HG03280 (cell line): ENCODE data around the gene SLC15A2.

Source experiments
- ATAC-seq: cut with Tn5 transposase; IDR thresholded peaks from one replicate; pipeline ENCODE4 v1.9.1; 2021; ENCODE audit warnings: mild to moderate bottlenecking, moderate library complexity; ENCODE audit not compliant: unreplicated experiment

SLC15A2 gene

DNA sequence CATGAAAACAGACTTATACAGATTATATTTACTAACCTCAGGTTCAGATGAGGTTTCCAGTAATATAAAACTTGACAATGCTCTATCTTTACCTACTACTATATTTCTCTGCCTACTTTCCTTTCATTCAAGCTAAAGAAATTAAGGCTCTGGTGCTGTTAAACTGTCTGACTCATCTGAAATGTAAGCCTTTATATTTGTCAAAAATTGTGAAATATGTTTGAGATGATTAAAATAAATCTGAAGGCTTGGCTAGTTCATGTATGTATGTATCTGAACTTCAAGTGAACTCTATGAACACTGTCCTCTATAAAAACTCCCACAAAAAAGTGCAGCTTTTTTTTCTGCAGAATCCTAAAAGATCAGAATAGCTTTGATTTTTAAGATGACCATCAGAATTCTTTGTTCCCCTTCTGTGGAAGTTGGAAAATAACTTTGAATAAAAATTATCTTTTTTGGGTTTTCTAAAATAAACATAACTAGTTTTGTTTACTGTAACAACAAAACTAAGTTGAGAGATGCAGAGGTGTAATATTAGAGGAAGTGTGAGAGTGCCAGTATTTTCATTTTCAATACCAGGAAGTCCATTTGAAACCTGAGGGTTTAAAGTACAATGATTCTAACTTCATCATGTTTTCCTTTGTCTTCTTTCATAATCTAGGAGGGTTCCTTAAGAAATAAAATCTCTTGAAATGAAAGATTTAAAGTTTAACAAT is 85.7 kb downstream of the SLC15A2 start:
- no peak for ATAC-seq

DNA sequence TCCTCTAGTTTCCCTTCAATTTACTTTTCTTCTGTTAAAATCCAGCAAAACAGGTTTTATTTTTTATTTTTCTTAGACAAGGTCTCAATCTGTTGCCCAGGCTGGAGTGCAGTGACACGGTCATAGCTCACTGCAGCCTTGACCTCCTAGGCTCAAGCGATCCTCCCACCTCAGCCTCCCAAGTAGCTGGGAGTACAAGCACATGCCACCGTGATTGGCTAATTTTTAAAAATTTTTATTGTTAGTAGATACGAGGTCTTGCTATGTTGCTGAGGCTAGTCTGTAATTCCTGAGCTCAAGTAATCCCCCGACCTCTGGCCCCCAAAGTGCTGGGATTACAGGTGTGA is 86.2 kb downstream of the SLC15A2 start:
- ATAC-seq: no peak

DNA sequence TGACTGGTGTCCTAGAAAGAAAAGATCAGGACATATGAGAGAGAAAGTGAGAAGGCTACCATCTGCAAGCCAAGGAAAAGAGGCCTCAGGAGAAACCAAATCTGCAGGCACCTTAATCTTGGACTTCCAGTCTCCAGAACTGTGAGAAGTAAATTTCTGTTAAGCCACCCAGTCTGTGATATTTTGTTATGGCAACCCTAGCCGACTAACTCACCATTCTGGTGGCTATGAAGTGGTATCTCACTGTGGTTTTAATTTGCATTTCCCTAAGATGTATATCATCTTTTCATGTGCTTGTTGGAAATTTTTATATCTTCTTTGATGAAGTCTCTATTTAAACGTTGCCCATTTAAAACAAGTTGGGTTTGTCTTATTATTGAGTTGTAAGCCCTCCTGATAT is 87.3 kb downstream of the SLC15A2 start:
- no peak for ATAC-seq

DNA sequence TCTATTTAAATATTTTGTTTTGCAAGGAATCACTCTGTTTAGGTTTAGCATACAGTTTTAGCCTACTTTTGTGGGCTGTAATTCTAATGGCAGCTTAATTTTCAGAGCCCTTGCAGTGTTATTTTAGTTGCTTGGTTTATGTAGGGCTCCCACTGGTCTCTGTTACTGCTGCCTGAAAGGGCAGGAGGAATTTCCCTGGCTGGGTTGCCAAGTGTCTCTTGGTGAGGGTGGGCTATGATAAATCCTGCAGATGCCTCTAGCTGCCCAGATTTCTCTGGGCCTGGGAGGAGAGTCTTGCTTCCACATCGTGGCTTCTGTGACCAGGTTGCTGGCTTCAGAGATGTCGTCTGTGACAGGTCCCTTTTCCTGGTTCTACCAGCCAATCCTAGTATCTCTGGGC is 91.6 kb downstream of the SLC15A2 start:
- no peak for ATAC-seq

DNA sequence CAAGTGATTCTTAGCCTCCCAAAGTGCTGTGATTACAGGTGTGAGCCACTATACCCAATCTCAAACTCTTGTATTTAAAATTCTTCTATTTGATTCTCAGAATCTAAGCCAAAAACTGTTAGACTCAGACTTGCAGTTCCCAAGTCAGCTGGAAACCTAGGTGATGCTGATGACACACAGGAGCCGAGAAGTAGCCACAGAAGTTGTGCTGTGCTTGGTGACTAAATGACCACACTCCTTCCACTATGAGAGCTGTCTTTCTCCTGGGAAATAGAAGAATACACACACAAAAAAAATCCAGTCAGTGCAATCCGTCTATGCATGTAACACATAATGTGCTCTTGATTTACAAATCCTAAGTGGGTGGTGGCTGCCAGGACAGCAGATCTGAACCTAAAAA is 93.9 kb downstream of the SLC15A2 start:
- no peak for ATAC-seq

DNA sequence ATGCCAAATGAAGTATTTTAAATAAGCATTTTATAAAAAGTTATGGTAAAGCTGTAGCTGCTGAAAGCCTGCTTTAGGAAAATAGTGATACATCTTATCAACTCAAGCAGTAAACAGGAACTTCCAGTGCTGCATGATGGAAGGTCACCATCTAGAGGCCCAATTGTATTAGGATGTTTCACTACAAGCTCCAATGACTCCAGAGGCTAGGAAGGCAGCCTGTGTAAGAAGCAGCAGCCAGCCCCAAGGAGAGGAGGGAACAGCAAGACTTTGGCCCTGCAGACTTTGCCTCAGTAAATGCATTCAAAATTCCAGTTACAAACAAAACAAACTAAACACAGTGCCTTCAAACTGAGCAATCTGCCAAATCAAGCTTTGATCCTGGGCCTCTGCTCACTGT is 95.7 kb downstream of the SLC15A2 start:
- ATAC-seq: no peak

DNA sequence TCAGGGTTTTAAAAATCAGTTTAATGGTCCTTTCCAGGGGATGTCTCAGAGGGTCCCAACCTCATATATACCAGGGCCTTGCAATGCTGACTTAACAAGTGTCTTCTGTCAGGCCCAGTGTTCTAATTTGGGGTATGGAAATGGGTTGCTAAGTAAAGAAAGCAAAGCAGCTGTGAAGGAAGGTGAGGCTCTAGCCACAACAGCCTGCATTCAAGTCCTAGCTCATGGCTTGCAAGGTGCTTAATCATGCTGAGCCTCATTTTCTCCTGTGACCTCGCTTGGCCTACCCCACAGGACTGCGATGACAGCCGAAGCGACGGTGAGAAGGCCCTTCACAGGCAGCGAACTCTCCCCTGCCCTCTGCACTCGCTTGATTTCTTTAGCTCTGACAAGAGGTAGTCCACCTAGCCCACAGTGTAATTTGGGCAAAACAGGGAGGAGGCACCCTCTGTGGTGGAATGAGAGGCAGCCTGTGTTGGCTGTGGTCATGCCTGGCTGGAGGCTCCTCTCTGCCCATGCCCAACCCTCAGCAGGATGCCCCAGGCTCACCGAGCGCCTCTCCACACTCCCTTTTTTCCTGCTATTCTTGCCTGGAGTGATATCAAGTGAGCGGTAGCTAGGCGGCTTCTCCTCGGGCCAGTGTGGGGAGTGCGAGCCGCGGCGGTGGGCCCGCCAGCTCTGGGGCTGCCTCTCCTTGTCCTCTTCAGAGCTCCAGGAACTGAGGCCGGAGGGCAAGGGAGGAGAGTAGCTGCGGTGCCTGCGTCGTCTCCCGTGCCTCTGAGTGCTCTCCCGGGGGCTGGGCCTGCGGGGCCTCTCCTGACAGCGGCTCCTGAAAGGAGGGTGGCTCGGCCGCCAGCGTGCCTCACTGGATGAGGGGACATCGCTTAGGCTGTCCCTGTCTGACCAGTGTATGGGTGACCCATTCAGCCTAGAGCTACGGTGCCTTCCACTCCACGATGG is 98.7 kb downstream of the SLC15A2 start:
- peak; percentile 69 for ATAC-seq
